Measurements from ENCODE around the gene RAD51B.
"Not testable (repeated sequence)": the region's sequence is repeated elsewhere in the genome, so short reads cannot be mapped to it uniquely, and the experiment has no call there.

Gene RAD51B

GRCh38 chr14:68657300-68658028, 837.9 kb downstream of the RAD51B start:
- no peak for DNase-seq (ENCODE audit: low read depth)

- DNase-seq (ENCODE audit: low read depth): no peak
These were observed 838.5 kb downstream of the RAD51B start for GRCh38 chr14:68658029-68658509.

GRCh38 chr14:68658943-68659931, 839.7 kb downstream of the RAD51B start:
- DNase-seq (ENCODE audit: low read depth): no peak

GRCh38 chr14:68660495-68660894, 840.9 kb downstream of the RAD51B start:
- DNase-seq (ENCODE audit: low read depth): no peak

GRCh38 chr14:68661226-68662225, 841.9 kb downstream of the RAD51B start:
- DNase-seq (ENCODE audit: low read depth): no peak

- no peak for DNase-seq (ENCODE audit: low read depth)
These were observed 842.8 kb downstream of the RAD51B start for GRCh38 chr14:68662392-68662791.

GRCh38 chr14:68662826-68663225, 843.2 kb downstream of the RAD51B start:
- DNase-seq (ENCODE audit: low read depth): not testable (repeated sequence)

GRCh38 chr14:68663385-68664076, 844.0 kb downstream of the RAD51B start:
- no peak for DNase-seq (ENCODE audit: low read depth)

GRCh38 chr14:68664225-68664681, 844.7 kb downstream of the RAD51B start:
- no peak for DNase-seq (ENCODE audit: low read depth)

- DNase-seq (ENCODE audit: low read depth): no peak
These were observed 845.6 kb downstream of the RAD51B start for GRCh38 chr14:68665131-68665530.

GRCh38 chr14:68665792-68666204, 846.2 kb downstream of the RAD51B start:
- DNase-seq (ENCODE audit: low read depth): no peak

GRCh38 chr14:68666236-68666635, 846.7 kb downstream of the RAD51B start:
- DNase-seq (ENCODE audit: low read depth): no peak

GRCh38 chr14:68666899-68667298, 847.3 kb downstream of the RAD51B start:
- DNase-seq (ENCODE audit: low read depth): no peak

GRCh38 chr14:68667313-68667791, 847.8 kb downstream of the RAD51B start:
- no peak for DNase-seq (ENCODE audit: low read depth)

- no peak for DNase-seq (ENCODE audit: low read depth)
These were observed 848.4 kb downstream of the RAD51B start for GRCh38 chr14:68668028-68668427.

- DNase-seq (ENCODE audit: low read depth): no peak
These were observed 849.0 kb downstream of the RAD51B start for GRCh38 chr14:68668531-68668930.

GRCh38 chr14:68669111-68669511, 849.5 kb downstream of the RAD51B start:
- no peak for DNase-seq (ENCODE audit: low read depth)

- DNase-seq (ENCODE audit: low read depth): no peak
These were observed 850.2 kb downstream of the RAD51B start for GRCh38 chr14:68669603-68670358.

- DNase-seq (ENCODE audit: low read depth): no peak
These were observed 850.8 kb downstream of the RAD51B start for GRCh38 chr14:68670359-68670715.

GRCh38 chr14:68671909-68672308, 852.3 kb downstream of the RAD51B start:
- DNase-seq (ENCODE audit: low read depth): no peak
